ENCODE results near the gene PLPP6. TPM values are rescaled to one million over a fixed set of nuclear protein-coding genes. Genes with fewer than 3 reads are reported as not detected.

Gene PLPP6
- total and polyA plus RNA-seq, 2 of the 8 experiments (the other 6 are each of a cell fraction or from before 2014, with no cell fraction given): 11.8 to 13.3 TPM

GRCh38 chr9:4618700-4619099 is 43.4 kb upstream of the PLPP6 start:
- WGBS, 2 experiments (ENCODE audit: extremely low coverage in 1 of 2, insufficient coverage in 1 of 2, insufficient read length in 1 of 2, insufficient replicate concordance in 2 of 2, low coverage in 1 of 2, low lambda C conversion rate in 2 of 2, missing lambda C conversion rate in 1 of 2): 88% methylated on average over 2 of the region's 2 CpGs; no CpG with 5 or more reads in 1 of the 2 experiments
- H2AFZ ChIP-seq (ENCODE audit: low read length): no peak overlapping the region
- DNase-seq (ENCODE audit: low read depth in 1 of 2, low spot score in 2 of 2) (no peak), FAIRE-seq (no peak)
- no peak overlapping the region for H3K14ac ChIP-seq (ENCODE audit: insufficient read length)
- H4K20me1 ChIP-seq (replicated peaks in 1 of 2; ENCODE audit: control insufficient read depth in 1 of 2, insufficient read depth in 2 of 2, low read length in 2 of 2): no peaks in the 10 kb centered on the region
- no peak overlapping the region for H3K23ac ChIP-seq (ENCODE audit: insufficient read length)
- no peak overlapping the region for H3K27ac ChIP-seq (ENCODE audit: low read depth, low read length)
- no peak overlapping the region for H3K4ac ChIP-seq (replicated peaks; ENCODE audit: insufficient read length, low read depth, low read length)
- no peak overlapping the region for H2BK12ac ChIP-seq (ENCODE audit: low read depth, low read length)
- H3K9me3 ChIP-seq (ENCODE audit: insufficient read depth in 2 of 2, low read depth in 1 of 2, low read length in 1 of 2): no peaks in the 10 kb centered on the region
- H3K56ac ChIP-seq (replicated peaks; ENCODE audit: insufficient read length, low read depth, low read length): no peak overlapping the region
- no peak overlapping the region for H2BK5ac ChIP-seq (ENCODE audit: low read depth, low read length)
- no peak overlapping the region for H2AK5ac ChIP-seq (ENCODE audit: low read depth, low read length)
- no peaks in the 10 kb centered on the region for H3K79me2 ChIP-seq (ENCODE audit: control insufficient read depth in 1 of 2, insufficient read depth in 2 of 2, low read length in 2 of 2)
- no peaks in the 10 kb centered on the region for H3K27me3 ChIP-seq (replicated peaks in 1 of 4; ENCODE audit: control insufficient read depth in 3 of 4, extremely low read depth in 1 of 4, insufficient read depth in 3 of 4, low read length in 3 of 4)
- peaks cover 6 to 18% (median 8%) of the 10 kb centered on the region in 4 experiments for H3K4me1 ChIP-seq (replicated peaks in 1 of 4; ENCODE audit: control insufficient read depth in 3 of 4, insufficient read depth in 4 of 4, low read length in 3 of 4)
- H3K18ac ChIP-seq (ENCODE audit: extremely low read depth, low read length): no peak overlapping the region
- H4K5ac ChIP-seq (ENCODE audit: insufficient read length, low read depth, low read length): no peak overlapping the region
- no peak overlapping the region for H4K8ac ChIP-seq (ENCODE audit: extremely low read depth, insufficient read depth, low read length)
- no peak overlapping the region for H2BK20ac ChIP-seq (ENCODE audit: low read length)
- no peak overlapping the region for H3K4me3 ChIP-seq (ENCODE audit: extremely low read depth in 1 of 4, insufficient read depth in 2 of 4, low read depth in 3 of 4, low read length in 4 of 4)
- ChIA-PET CTCF (ENCODE audit: partially characterized antibody) (interaction anchor here (2.5 kb wide), 1 partner anchor 21 kb away, joined by 8 read pairs; no protein-coding TSS in a partner anchor), POLR2A (ENCODE audit: partially characterized antibody) (no interaction called here)
- H3K9ac ChIP-seq (replicated peaks in 1 of 4; ENCODE audit: extremely low read depth in 1 of 4, low read depth in 3 of 4, low read length in 3 of 4): no peak overlapping the region
- H4K91ac ChIP-seq (replicated peaks; ENCODE audit: insufficient read length, low read length): no peak overlapping the region
- H2BK120ac ChIP-seq (replicated peaks; ENCODE audit: low read depth, low read length): no peak overlapping the region
- H2BK15ac ChIP-seq (ENCODE audit: low read length): no peak overlapping the region
- no peaks in the 10 kb centered on the region for H3K36me3 ChIP-seq (ENCODE audit: control insufficient read depth in 2 of 4, insufficient read depth in 4 of 4, low read length in 3 of 4)
- H3K23me2 ChIP-seq (ENCODE audit: low read depth, low read length): no peaks in the 10 kb centered on the region
- no peaks in the 10 kb centered on the region for H3K79me1 ChIP-seq (ENCODE audit: low read depth, low read length)
- H3K4me2 ChIP-seq (ENCODE audit: insufficient read depth in 1 of 2, low read depth in 2 of 2, low read length in 2 of 2): no peak overlapping the region
- TF ChIP-seq EZH2 (IDR thresholded peaks at IDR 0.05; ENCODE audit: low read depth, low read length, severe bottlenecking): no peak

All from H1 (cell line).